H9 (cell line): ENCODE data around the gene RPAIN. TPM values are rescaled to one million over a fixed set of nuclear protein-coding genes. Genes with fewer than 3 reads are reported as not detected.

Experiments used
- DNase-seq: peaks from one replicate; pipeline ENCODE4 v3.0.0-alpha.2; 2017
- H2AFZ ChIP-seq: one replicate; pipeline ENCODE4 v1.6.1; 2013; ENCODE audit warnings: mild to moderate bottlenecking, low read length, control low read depth, moderate library complexity
- H2AK5ac ChIP-seq: 2 replicates; pipeline ENCODE4 v1.6.1; 2013; ENCODE audit warnings: low read length, control low read depth, mixed read lengths; ENCODE audit not compliant: insufficient read length
- H2BK120ac ChIP-seq: one replicate; pipeline ENCODE4 v1.6.1; 2013; ENCODE audit warnings: low read depth, mild to moderate bottlenecking, low read length, control low read depth, inconsistent platforms; ENCODE audit not compliant: poor library complexity, severe bottlenecking
- H2BK12ac ChIP-seq: 2 replicates; pipeline ENCODE4 v1.6.1; 2013; ENCODE audit warnings: low read length, control low read depth, mixed read lengths, low read depth; ENCODE audit not compliant: insufficient read length
- H2BK15ac ChIP-seq: 2 replicates; pipeline ENCODE4 v1.6.1; 2013; ENCODE audit warnings: low read depth, low read length, control low read depth
- H2BK20ac ChIP-seq: one replicate; pipeline ENCODE4 v1.6.1; 2013; ENCODE audit warnings: low read depth, mild to moderate bottlenecking, low read length, control low read depth, inconsistent platforms; ENCODE audit not compliant: poor library complexity, severe bottlenecking
- H2BK5ac ChIP-seq: 2 replicates; pipeline ENCODE4 v1.6.1; 2013; ENCODE audit warnings: low read length, control low read depth, mixed read lengths; ENCODE audit not compliant: insufficient read length
- H3K14ac ChIP-seq: 2 replicates; pipeline ENCODE4 v1.6.1; 2013; ENCODE audit warnings: low read length, control low read depth; ENCODE audit not compliant: insufficient read depth
- H3K18ac ChIP-seq: 2 replicates; pipeline ENCODE4 v1.6.1; 2013; ENCODE audit warnings: low read depth, mild to moderate bottlenecking, mixed read lengths, low read length, control low read depth; ENCODE audit not compliant: insufficient read length
- H3K23ac ChIP-seq: 2 replicates; pipeline ENCODE4 v1.6.1; 2013; ENCODE audit warnings: low read length, control low read depth, mixed read lengths, low read depth; ENCODE audit not compliant: insufficient read length
- H3K23me2 ChIP-seq: 2 replicates; pipeline ENCODE4 v1.6.1; 2013; ENCODE audit warnings: low read depth, mild to moderate bottlenecking, mixed read lengths, low read length, control low read depth; ENCODE audit not compliant: insufficient read length, poor library complexity, severe bottlenecking
- H3K27ac ChIP-seq: 2 replicates; pipeline ENCODE4 v1.5.1; 2013; ENCODE audit warnings: low read length, control low read depth, mixed read lengths, low read depth; ENCODE audit not compliant: insufficient read length
- H3K27me3 ChIP-seq: 2 replicates; pipeline ENCODE4 v1.6.1; 2013; ENCODE audit warnings: low read length, control low read depth, inconsistent platforms; ENCODE audit not compliant: insufficient read depth
- H3K4ac ChIP-seq: 2 replicates; pipeline ENCODE4 v1.6.1; 2013; ENCODE audit warnings: low read depth, mild to moderate bottlenecking, control low read depth, inconsistent platforms, low read length, moderate library complexity
- H3K4me1 ChIP-seq: 2 replicates; pipeline ENCODE4 v1.6.1; 2013; ENCODE audit warnings: low read length, control low read depth, inconsistent platforms; ENCODE audit not compliant: insufficient read depth
- H3K4me2 ChIP-seq: 2 replicates; pipeline ENCODE4 v1.6.1; 2013; ENCODE audit warnings: low read length, control low read depth, mixed read lengths; ENCODE audit not compliant: insufficient read length, insufficient read depth
- H3K56ac ChIP-seq: 2 replicates; pipeline ENCODE4 v1.6.1; 2013; ENCODE audit warnings: low read depth, mild to moderate bottlenecking, mixed read lengths, low read length, control low read depth; ENCODE audit not compliant: insufficient read length
- H3K79me1 ChIP-seq: 2 replicates; pipeline ENCODE4 v1.6.1; 2013; ENCODE audit warnings: low read depth, mild to moderate bottlenecking, moderate library complexity, low read length, control low read depth, inconsistent platforms; ENCODE audit not compliant: insufficient read depth, poor library complexity, severe bottlenecking
- H3K79me2 ChIP-seq: 2 replicates; pipeline ENCODE4 v1.6.1; 2013; ENCODE audit warnings: low read length, control low read depth, inconsistent platforms; ENCODE audit not compliant: insufficient read depth
- H3K9ac ChIP-seq: 2 replicates; pipeline ENCODE4 v1.6.1; 2013; ENCODE audit warnings: low read length, control low read depth, mixed read lengths; ENCODE audit not compliant: insufficient read length; ENCODE audit errors: extremely low read depth
- H3K9me3 ChIP-seq: one replicate; pipeline ENCODE4 v1.6.1; 2013; ENCODE audit warnings: low read depth, low read length, inconsistent platforms; ENCODE audit not compliant: control insufficient read depth
- H3T11ph ChIP-seq: one replicate; pipeline ENCODE4 v1.6.1; 2013; ENCODE audit warnings: mild to moderate bottlenecking, low read length, control low read depth, inconsistent platforms
- H4K20me1 ChIP-seq: one replicate; pipeline ENCODE4 v1.6.1; 2013; ENCODE audit not compliant: control insufficient read depth, insufficient read length, insufficient read depth
- H4K5ac ChIP-seq: 2 replicates; pipeline ENCODE4 v1.6.1; 2013; ENCODE audit warnings: low read depth, mild to moderate bottlenecking, mixed read lengths, low read length, control low read depth; ENCODE audit not compliant: insufficient read length
- H4K8ac ChIP-seq: replicated peaks from 2 replicates; pipeline ENCODE4 v1.6.1; 2013; ENCODE audit warnings: low read length, control low read depth, mixed read lengths, low read depth; ENCODE audit not compliant: insufficient read length
- H4K91ac ChIP-seq: 2 replicates; pipeline ENCODE4 v1.6.1; 2013; ENCODE audit warnings: low read depth, mild to moderate bottlenecking, moderate library complexity, mixed read lengths, low read length, control low read depth; ENCODE audit not compliant: insufficient read length
- H3K27ac Mint-ChIP-seq, 3 experiments: 2 replicates in 2 of 3; 3 replicates in 1 of 3; pipeline ENCODE4 v1.8.0; 2020 to 2021; ENCODE audit warnings: mixed read lengths in 3 of 3, mild to moderate bottlenecking in 1 of 3, moderate library complexity in 1 of 3
- H3K27me3 Mint-ChIP-seq: 2 replicates; pipeline ENCODE4 v1.8.0; 2021; ENCODE audit warnings: low read depth, mild to moderate bottlenecking, moderate library complexity, mixed read lengths
- H3K36me3 Mint-ChIP-seq, 3 experiments: 2 replicates in 2 of 3; 3 replicates in 1 of 3; pipeline ENCODE4 v1.8.0; 2020 to 2021; ENCODE audit warnings: low read depth in 3 of 3, mixed read lengths in 3 of 3; ENCODE audit not compliant: insufficient read depth in 1 of 3
- H3K4me1 Mint-ChIP-seq, 2 experiments: 2 replicates each; pipeline ENCODE4 v1.8.0; 2020; ENCODE audit warnings: mixed read lengths in 2 of 2
- H3K4me3 Mint-ChIP-seq, 2 experiments: 2 replicates in 1 of 2; 3 replicates in 1 of 2; pipeline ENCODE4 v1.8.0; 2020 to 2021; ENCODE audit warnings: mild to moderate bottlenecking in 2 of 2, mixed read lengths in 2 of 2, moderate library complexity in 1 of 2
- H3K9me3 Mint-ChIP-seq, 2 experiments: 2 replicates in 1 of 2; 3 replicates in 1 of 2; pipeline ENCODE4 v1.8.0; 2020; ENCODE audit warnings: mild to moderate bottlenecking in 2 of 2, mixed read lengths in 2 of 2, moderate library complexity in 1 of 2
- WGBS: extraction: QIAGEN DNeasy Blood & Tissue Kit; methylation state at CpG from one replicate; pipeline ENCODE4 v1.1.7; 2013; ENCODE audit warnings: missing lambda C conversion rate, low lambda C conversion rate, mixed read lengths; ENCODE audit not compliant: insufficient read length; ENCODE audit errors: extremely low coverage; 5-methylcytosine and 5-hydroxymethylcytosine counted together
- long read RNA-seq: library from polyadenylated mRNA; unstranded; transcript quantifications from one replicate; pipeline ENCODE4 v2.0.0, GENCODE V29; 2020
- total RNA-seq: library from RNA; stranded (reverse); gene quantifications from 2 replicates; pipeline ENCODE4 v1.2.1, GENCODE V29; 2021
- TF ChIP-seq, protein P1 (sequence below): fragments of 200-600 bp; sonication (generic); conservative IDR thresholded peaks from 3 replicates; pipeline ENCODE4 v1.8.0; 2021; ENCODE audit warnings: antibody characterized with exemption, mild to moderate bottlenecking

RPAIN gene, protein sequence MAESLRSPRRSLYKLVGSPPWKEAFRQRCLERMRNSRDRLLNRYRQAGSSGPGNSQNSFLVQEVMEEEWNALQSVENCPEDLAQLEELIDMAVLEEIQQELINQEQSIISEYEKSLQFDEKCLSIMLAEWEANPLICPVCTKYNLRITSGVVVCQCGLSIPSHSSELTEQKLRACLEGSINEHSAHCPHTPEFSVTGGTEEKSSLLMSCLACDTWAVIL
- 78.9 and 81.9 TPM in 2 replicates for total RNA-seq
- long read RNA-seq, transcript RPAIN-209 (6 exons, 1,423 nt), result minor isoform, 15 of 165 reads
- long read RNA-seq, transcript RPAIN-205 (4 exons, 1,057 nt), result minor isoform, 9 of 165 reads
- long read RNA-seq, transcript RPAIN-203 (7 exons, 1,535 nt), result major isoform, 55 of 165 reads
- long read RNA-seq, transcript RPAIN-210 (6 exons, 1,688 nt), result minor isoform, 12 of 165 reads
- long read RNA-seq, partial matches to known transcripts, result 8 of 165 reads
- long read RNA-seq, other reads (novel, unspliced or antisense), result 25 of 165 reads

DNA sequence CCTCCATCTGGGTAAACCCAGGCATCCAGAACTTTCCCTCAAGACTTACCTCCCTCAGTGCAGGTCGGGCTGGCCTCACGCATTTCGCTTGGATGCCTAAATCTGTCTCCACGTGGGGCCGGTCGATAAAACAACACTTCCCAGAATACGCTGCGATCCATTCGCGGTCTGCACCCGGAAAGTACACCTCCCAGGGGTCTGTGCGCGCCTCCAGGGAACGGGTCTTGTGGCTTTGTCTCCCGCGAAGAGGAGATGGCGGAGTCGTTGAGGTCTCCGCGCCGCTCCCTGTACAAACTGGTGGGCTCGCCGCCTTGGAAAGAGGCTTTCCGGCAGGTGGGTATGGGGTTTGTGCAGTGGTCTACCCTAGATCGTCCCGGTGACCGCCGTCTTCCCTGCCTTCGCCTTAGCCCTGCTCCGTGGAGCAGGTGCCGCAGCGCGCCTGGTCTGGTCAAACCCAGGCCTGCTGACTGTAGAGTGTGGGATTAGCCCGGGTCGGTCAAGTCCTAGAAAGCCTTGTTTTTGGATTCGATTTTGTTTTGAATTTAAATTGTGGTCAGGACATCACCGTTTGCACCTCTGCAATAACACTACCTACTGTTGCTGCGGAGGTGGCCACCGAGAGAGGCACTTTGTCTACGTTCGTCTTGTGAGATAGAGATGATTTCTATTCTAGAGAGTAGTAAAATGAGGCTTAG, at the start of gene RPAIN:
Gene RPAIN, plus strand, starts transcription at position 224 of the 695 bp plus-strand sequence. Its CDS starts 29 bp downstream, at position 253.
- Histone ChIP-seq H3K4ac (no peak within 1 kb of the TSS), H3K4me2 (peak within 1 kb of the TSS; percentile 98), H3K9me3 (no peaks in the 10 kb centered on the region), H3K23me2 (peaks cover 8% of the 10 kb centered on the region), H3K23ac (no peak within 1 kb of the TSS), H2BK12ac (no peak within 1 kb of the TSS), H4K20me1 (no peaks in the 10 kb centered on the region), H3K18ac (peak within 1 kb of the TSS; percentile 91), H3T11ph (no peak within 1 kb of the TSS), H4K5ac (peak within 1 kb of the TSS; percentile 47), H3K27ac (peak within 1 kb of the TSS; percentile 26), H2BK5ac (peak within 1 kb of the TSS; percentile 8), H3K79me2 (peaks cover 20% of the 10 kb centered on the region; the same call in 1 of the 2 replicates), H3K4me1 (no peaks in the 10 kb centered on the region), H2BK20ac (no peak within 1 kb of the TSS), H2BK120ac (no peak within 1 kb of the TSS), H2AFZ (peak within 1 kb of the TSS; percentile 63), H4K8ac (no peak within 1 kb of the TSS), H3K79me1 (peaks cover 6% of the 10 kb centered on the region), H3K14ac (peak within 1 kb of the TSS; percentile 94), H2AK5ac (no peak within 1 kb of the TSS), H3K56ac (peak within 1 kb of the TSS; percentile 42), H3K9ac (peak within 1 kb of the TSS; percentile 96), H2BK15ac (no peak within 1 kb of the TSS), H4K91ac (no peak within 1 kb of the TSS), H3K27me3 (no peaks in the 10 kb centered on the region)
- Mint-ChIP-seq H3K36me3 (peaks cover 24 to 61% (median 49%) of the 10 kb centered on the region in 3 experiments; a peak in 6 of 7 replicates), H3K27ac (peak within 1 kb of the TSS; percentile 98 to 99 (median 99)), H3K4me1 (peaks cover 9 to 19% of the 10 kb centered on the region in 2 experiments), H3K4me3 (peak within 1 kb of the TSS; percentile 98 to 100), H3K9me3 (no peaks in the 10 kb centered on the region), H3K27me3 (no peaks in the 10 kb centered on the region)
- WGBS, result no CpG with 5 or more reads among the region's 41 CpGs
- TF ChIP-seq, protein P1, sequence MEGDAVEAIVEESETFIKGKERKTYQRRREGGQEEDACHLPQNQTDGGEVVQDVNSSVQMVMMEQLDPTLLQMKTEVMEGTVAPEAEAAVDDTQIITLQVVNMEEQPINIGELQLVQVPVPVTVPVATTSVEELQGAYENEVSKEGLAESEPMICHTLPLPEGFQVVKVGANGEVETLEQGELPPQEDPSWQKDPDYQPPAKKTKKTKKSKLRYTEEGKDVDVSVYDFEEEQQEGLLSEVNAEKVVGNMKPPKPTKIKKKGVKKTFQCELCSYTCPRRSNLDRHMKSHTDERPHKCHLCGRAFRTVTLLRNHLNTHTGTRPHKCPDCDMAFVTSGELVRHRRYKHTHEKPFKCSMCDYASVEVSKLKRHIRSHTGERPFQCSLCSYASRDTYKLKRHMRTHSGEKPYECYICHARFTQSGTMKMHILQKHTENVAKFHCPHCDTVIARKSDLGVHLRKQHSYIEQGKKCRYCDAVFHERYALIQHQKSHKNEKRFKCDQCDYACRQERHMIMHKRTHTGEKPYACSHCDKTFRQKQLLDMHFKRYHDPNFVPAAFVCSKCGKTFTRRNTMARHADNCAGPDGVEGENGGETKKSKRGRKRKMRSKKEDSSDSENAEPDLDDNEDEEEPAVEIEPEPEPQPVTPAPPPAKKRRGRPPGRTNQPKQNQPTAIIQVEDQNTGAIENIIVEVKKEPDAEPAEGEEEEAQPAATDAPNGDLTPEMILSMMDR, result no peak
- DNase-seq, result peak; percentile 94
